ENCODE measurements around the gene TEX51. TPM values are rescaled to one million over a fixed set of nuclear protein-coding genes. Genes with fewer than 3 reads are reported as not detected.

TEX51 gene
- total and polyA plus RNA-seq, 2 of the 4 experiments (the other 2 are of a cell fraction), result not detected

- CTCF ChIA-PET, result no interaction called here
Observed at GRCh38 chr2:126902152-126902835, 3.6 kb downstream of the TEX51 start.

More at GRCh38 chr2:126902152-126902835, 3.6 kb downstream of the TEX51 start:
- POLR2A ChIA-PET (ENCODE audit: unreplicated experiment), result no interaction called here
- no peak overlapping the region for H2AFZ ChIP-seq (replicated peaks; ENCODE audit: low read length, poor library complexity)
- no peak for ATAC-seq (ENCODE audit: low read depth)
- H3K4ac ChIP-seq (ENCODE audit: low read depth, low read length), result no peak overlapping the region
- no peak overlapping the region for H2AK9ac ChIP-seq (replicated peaks; ENCODE audit: low read depth, low read length, poor library complexity)
- H3K36me3 ChIP-seq (ENCODE audit: control insufficient read depth, insufficient read depth, low read length), result no peaks in the 10 kb centered on the region
- BruUV-seq (replicated peaks), result no TSS peak
- H4K20me1 ChIP-seq (ENCODE audit: insufficient read depth, low read length), result no peaks in the 10 kb centered on the region
- H3K4me3 ChIP-seq (ENCODE audit: insufficient read depth, low read depth, low read length), result no peak overlapping the region
- peaks cover 3% of the 10 kb centered on the region; the same call in 1 of the 2 replicates for H3K27me3 ChIP-seq (ENCODE audit: control insufficient read depth, insufficient read depth, low read length)
- H4K91ac ChIP-seq (ENCODE audit: insufficient read depth, low read depth, low read length), result no peak overlapping the region
- no peaks in the 10 kb centered on the region for H3K9me1 ChIP-seq (ENCODE audit: insufficient read depth, low read length)
- DNase-seq, result no peak
- H3K56ac ChIP-seq (ENCODE audit: extremely low read depth, insufficient read depth, low read length), result no peak overlapping the region
- H3K27ac ChIP-seq (ENCODE audit: insufficient read depth, low read length), result no peak overlapping the region
- no peaks in the 10 kb centered on the region for H3K9me3 ChIP-seq (ENCODE audit: control insufficient read depth, insufficient read depth, low read length)
- H4K5ac ChIP-seq (ENCODE audit: low read depth, low read length), result no peak overlapping the region
- H3K4me2 ChIP-seq (ENCODE audit: low read depth, low read length), result no peak overlapping the region
- H2BK120ac ChIP-seq (ENCODE audit: low read depth, low read length), result no peak overlapping the region
- no peak overlapping the region for H2BK5ac ChIP-seq (ENCODE audit: low read depth, low read length, poor library complexity, severe bottlenecking)
- no peak overlapping the region for H2BK15ac ChIP-seq (ENCODE audit: low read depth, low read length)
- no peak overlapping the region for H2BK20ac ChIP-seq (ENCODE audit: low read depth, low read length)
- no peak overlapping the region for H3K9ac ChIP-seq (ENCODE audit: low read depth, low read length)
- in situ Hi-C loops (cut with MboI; ENCODE audit: low sequenced_read_pairs) (no loop called here), intact Hi-C loops (cut with micrococcal nuclease) (no loop called here), dilution Hi-C loops (cut with HindIII; ENCODE audit: low sequenced_read_pairs, unreplicated experiment) (no loop called here)
- no peak for TF ChIP-seq POLR2A (IDR thresholded peaks at IDR 0.05; ENCODE audit: low read depth, low read length)
- no peak for TF ChIP-seq RAD21 (IDR thresholded peaks at IDR 0.05; ENCODE audit: low read length)
- TF ChIP-seq MAZ (IDR thresholded peaks at IDR 0.05; ENCODE audit: borderline replicate concordance, low read depth, low read length), result no peak
- TF ChIP-seq RCOR1 (IDR thresholded peaks at IDR 0.05; ENCODE audit: insufficient replicate concordance, low read length), result no peak
- TF ChIP-seq RFX5 (IDR thresholded peaks at IDR 0.05; ENCODE audit: low read depth, low read length), result no peak
- TF ChIP-seq, protein P1, sequence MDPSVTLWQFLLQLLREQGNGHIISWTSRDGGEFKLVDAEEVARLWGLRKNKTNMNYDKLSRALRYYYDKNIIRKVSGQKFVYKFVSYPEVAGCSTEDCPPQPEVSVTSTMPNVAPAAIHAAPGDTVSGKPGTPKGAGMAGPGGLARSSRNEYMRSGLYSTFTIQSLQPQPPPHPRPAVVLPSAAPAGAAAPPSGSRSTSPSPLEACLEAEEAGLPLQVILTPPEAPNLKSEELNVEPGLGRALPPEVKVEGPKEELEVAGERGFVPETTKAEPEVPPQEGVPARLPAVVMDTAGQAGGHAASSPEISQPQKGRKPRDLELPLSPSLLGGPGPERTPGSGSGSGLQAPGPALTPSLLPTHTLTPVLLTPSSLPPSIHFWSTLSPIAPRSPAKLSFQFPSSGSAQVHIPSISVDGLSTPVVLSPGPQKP (IDR thresholded peaks at IDR 0.05; ENCODE audit: borderline replicate concordance, low read depth, low read length), result no peak
- no peak for TF ChIP-seq SMC3 (IDR thresholded peaks at IDR 0.05; ENCODE audit: low read depth, low read length)
- TF ChIP-seq, protein P2, sequence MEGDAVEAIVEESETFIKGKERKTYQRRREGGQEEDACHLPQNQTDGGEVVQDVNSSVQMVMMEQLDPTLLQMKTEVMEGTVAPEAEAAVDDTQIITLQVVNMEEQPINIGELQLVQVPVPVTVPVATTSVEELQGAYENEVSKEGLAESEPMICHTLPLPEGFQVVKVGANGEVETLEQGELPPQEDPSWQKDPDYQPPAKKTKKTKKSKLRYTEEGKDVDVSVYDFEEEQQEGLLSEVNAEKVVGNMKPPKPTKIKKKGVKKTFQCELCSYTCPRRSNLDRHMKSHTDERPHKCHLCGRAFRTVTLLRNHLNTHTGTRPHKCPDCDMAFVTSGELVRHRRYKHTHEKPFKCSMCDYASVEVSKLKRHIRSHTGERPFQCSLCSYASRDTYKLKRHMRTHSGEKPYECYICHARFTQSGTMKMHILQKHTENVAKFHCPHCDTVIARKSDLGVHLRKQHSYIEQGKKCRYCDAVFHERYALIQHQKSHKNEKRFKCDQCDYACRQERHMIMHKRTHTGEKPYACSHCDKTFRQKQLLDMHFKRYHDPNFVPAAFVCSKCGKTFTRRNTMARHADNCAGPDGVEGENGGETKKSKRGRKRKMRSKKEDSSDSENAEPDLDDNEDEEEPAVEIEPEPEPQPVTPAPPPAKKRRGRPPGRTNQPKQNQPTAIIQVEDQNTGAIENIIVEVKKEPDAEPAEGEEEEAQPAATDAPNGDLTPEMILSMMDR (conservative IDR thresholded peaks at IDR 0.05; ENCODE audit: low read depth, low read length), result no peak
- TF ChIP-seq CEBPB (IDR thresholded peaks at IDR 0.05; ENCODE audit: low read depth, low read length), result no peak
- no peak overlapping the region for H3K14ac ChIP-seq (replicated peaks; ENCODE audit: low read depth, low read length)
- no peak overlapping the region for H4K8ac ChIP-seq (ENCODE audit: low read depth in 2 of 2, low read length in 2 of 2)
- H3K18ac ChIP-seq (ENCODE audit: low read depth, low read length), result no peak overlapping the region
- no peak overlapping the region for H2AK5ac ChIP-seq (ENCODE audit: low read depth, low read length)
- H3K79me1 ChIP-seq (ENCODE audit: low read depth in 1 of 2, low read length in 2 of 2), result no peaks in the 10 kb centered on the region
- WGBS, 2 experiments (ENCODE audit: extremely low coverage in 2 of 2, insufficient read length in 1 of 2), result no CpG with 5 or more reads among the region's 7 CpGs
- H3K4me1 ChIP-seq (ENCODE audit: control insufficient read depth, insufficient read depth, low read length), result no peaks in the 10 kb centered on the region
- H3K23ac ChIP-seq (ENCODE audit: low read depth, low read length), result no peak overlapping the region

Measured in IMR-90 (cell line).